Esophagus muscularis mucosa (tissue), 4 donors: ENCODE data around the gene C16orf74. TPM values are rescaled to one million over a fixed set of nuclear protein-coding genes. Genes with fewer than 3 reads are reported as not detected.

Source experiments
- DNase-seq: peaks from one replicate; pipeline ENCODE4 v3.0.0-alpha.2; 2017; ENCODE audit errors: extremely low spot score
- H3K27ac ChIP-seq, 4 donors: fragments of 200-600 bp; sonication (generic); replicated peaks in 1 of 4; 1 replicate in 3 of 4; 2 replicates in 1 of 4; pipeline ENCODE4 v1.5.1; 2016 to 2019; ENCODE audit warnings: mild to moderate bottlenecking in 1 of 4
- H3K27me3 ChIP-seq, 4 donors: fragments of 200-600 bp; sonication (generic); one replicate each; pipeline versions ENCODE4 v1.5.1 to v1.6.0; 2016 to 2019
- H3K36me3 ChIP-seq, 4 donors: fragments of 200-600 bp; sonication (generic); one replicate each; pipeline ENCODE4 v1.5.1; 2016 to 2019
- H3K4me1 ChIP-seq, 4 donors: fragments of 200-600 bp; sonication (generic); one replicate each; pipeline ENCODE4 v1.5.1; 2016 to 2019
- H3K4me3 ChIP-seq, 4 donors: fragments of 200-600 bp; sonication (generic); 1 replicate in 2 of 4; 2 replicates in 2 of 4; pipeline ENCODE4 v1.5.1; 2016 to 2019; ENCODE audit warnings: mild to moderate bottlenecking in 4 of 4, moderate library complexity in 1 of 4
- H3K9me3 ChIP-seq, 4 donors: fragments of 200-600 bp; sonication (generic); 1 replicate in 3 of 4; 2 replicates in 1 of 4; pipeline ENCODE4 v1.5.1; 2016 to 2019
- CTCF ChIP-seq, 3 experiments: fragments of 200-600 bp in 2 of 3; fragments of 450-650 bp in 1 of 3; sonication (generic) in 2 of 3; IDR thresholded peaks; one replicate each; pipeline ENCODE4 v1.5.1; 2017 to 2019; ENCODE audit warnings: antibody characterized with exemption in 3 of 3, mild to moderate bottlenecking in 2 of 3, moderate library complexity in 1 of 3
- EP300 ChIP-seq: sonication (generic); formaldehyde crosslinking; IDR thresholded peaks from one replicate; pipeline ENCODE4 v1.6.1; 2017; ENCODE audit warnings: antibody characterized with exemption
- POLR2A ChIP-seq: fragments of 450-650 bp; IDR thresholded peaks from one replicate; pipeline ENCODE4 v1.6.1; 2017; ENCODE audit warnings: antibody characterized with exemption, moderate library complexity, mild to moderate bottlenecking, low read depth
- POLR2AphosphoS5 ChIP-seq, 2 donors: sonication (generic); formaldehyde crosslinking; IDR thresholded peaks; one replicate each; pipeline ENCODE4 v1.6.1; 2017; ENCODE audit warnings: antibody characterized with exemption in 2 of 2
- WGBS: methylation state at CpG from one replicate; pipeline ENCODE4 v1.1.5; 2018; 5-methylcytosine and 5-hydroxymethylcytosine counted together
- intact Hi-C: fragments of 100-400 bp; cut with DNase I; formaldehyde crosslinking; loops from one replicate; pipeline ENCODE4 v1.15.1; 2023
- total RNA-seq, 4 donors: library from RNA; depleted of rRNA; stranded (reverse); fragments of >200 nt; gene quantifications; one replicate each; pipeline versions ENCODE4 v1.1.0 to v1.2.1, GENCODE V29; 2016

C16orf74 gene
- total RNA-seq, 4 donors from 2014 or later = 0.83 to 2.4 (median 0.83) TPM; not detected in 1

- Histone ChIP-seq H3K36me3 (no peaks in the 10 kb centered on the region), H3K27ac (no peak overlapping the region), H3K4me3 (no peak overlapping the region), H3K9me3 (no peaks in the 10 kb centered on the region), H3K27me3 (no peaks in the 10 kb centered on the region), H3K4me1 (peaks cover 23 to 40% (median 37%) of the 10 kb centered on the region in 4 donors)
- no peak for DNase-seq
- intact Hi-C loops = no loop called here
- TF ChIP-seq EP300 (no peak), POLR2AphosphoS5 (IDR thresholded peaks at IDR 0.05) (no peak), CTCF (IDR thresholded peaks at IDR 0.05) (no peak), POLR2A (no peak)
- 70% methylated on average over 5 of the region's 6 CpGs for WGBS
These were observed 2.7 kb upstream of the C16orf74 start for GRCh38 chr16:85753559-85753958.

GRCh38 chr16:85752511-85753420, 1.9 kb upstream of the C16orf74 start:
- TF ChIP-seq POLR2A (no peak), CTCF (IDR thresholded peaks at IDR 0.05) (peak in 1 of 3 experiments; percentile 14)
- 54% methylated on average over 13 of the region's 21 CpGs for WGBS

GRCh38 chr16:85751698-85752501, 1.0 kb upstream of the C16orf74 start:
- no peak overlapping the region for H3K27ac ChIP-seq
- no peaks in the 10 kb centered on the region for H3K9me3 ChIP-seq
- no peaks in the 10 kb centered on the region for H3K27me3 ChIP-seq
- intact Hi-C loops = no loop called here
- H3K4me1 ChIP-seq = peaks cover 23 to 40% (median 37%) of the 10 kb centered on the region in 4 donors
- TF ChIP-seq EP300 (no peak), POLR2A (no peak)
- H3K36me3 ChIP-seq = no peaks in the 10 kb centered on the region
- no peak overlapping the region for H3K4me3 ChIP-seq
- WGBS = 75% methylated on average over 10 of the region's 15 CpGs
- no peak for DNase-seq

More at GRCh38 chr16:85752511-85753420, 1.9 kb upstream of the C16orf74 start:
- Histone ChIP-seq H3K27me3 (no peaks in the 10 kb centered on the region), H3K4me1 (peaks cover 23 to 40% (median 37%) of the 10 kb centered on the region in 4 donors), H3K9me3 (no peaks in the 10 kb centered on the region), H3K27ac (no peak overlapping the region), H3K36me3 (no peaks in the 10 kb centered on the region), H3K4me3 (no peak overlapping the region)
- intact Hi-C loops = no loop called here
- DNase-seq = no peak

- no peak for TF ChIP-seq POLR2AphosphoS5 (IDR thresholded peaks at IDR 0.05)
- peak in 1 of 3 experiments; percentile 27 for TF ChIP-seq CTCF (IDR thresholded peaks at IDR 0.05)
- TF ChIP-seq POLR2A = no peak
- TF ChIP-seq EP300 = no peak
- H3K27ac ChIP-seq = no peak overlapping the region
- H3K4me1 ChIP-seq = peaks cover 23 to 40% (median 37%) of the 10 kb centered on the region in 4 donors
- no peak for DNase-seq
- no peaks in the 10 kb centered on the region for H3K9me3 ChIP-seq
- H3K27me3 ChIP-seq = no peaks in the 10 kb centered on the region
- intact Hi-C loops = no loop called here
- H3K4me3 ChIP-seq = peak overlapping the region; percentile 60 to 67 (median 64)
- H3K36me3 ChIP-seq = no peaks in the 10 kb centered on the region
- WGBS = 1% methylated on average over 31 of the region's 51 CpGs
These were observed 610 bp downstream of the C16orf74 start for GRCh38 chr16:85750146-85750826.

GRCh38 chr16:85749771-85750145, 1.1 kb downstream of the C16orf74 start:
- intact Hi-C loops = no loop called here
- H3K9me3 ChIP-seq = no peaks in the 10 kb centered on the region
- peak overlapping the region; percentile 60 to 67 (median 64) for H3K4me3 ChIP-seq
- H3K4me1 ChIP-seq = peaks cover 23 to 40% (median 37%) of the 10 kb centered on the region in 4 donors
- H3K36me3 ChIP-seq = no peaks in the 10 kb centered on the region
- WGBS = 34% methylated on average over 12 of the region's 14 CpGs
- H3K27me3 ChIP-seq = no peaks in the 10 kb centered on the region
- no peak overlapping the region for H3K27ac ChIP-seq
- TF ChIP-seq POLR2AphosphoS5 (IDR thresholded peaks at IDR 0.05) = no peak
- TF ChIP-seq POLR2A = no peak
- TF ChIP-seq CTCF (IDR thresholded peaks at IDR 0.05) = no peak
- no peak for TF ChIP-seq EP300
- DNase-seq = no peak
